Eye (tissue), 1 donor: ENCODE measurements around the gene ZNF48.

Experiments
- DNase-seq: peaks from one replicate; pipeline ENCODE4 v3.0.0-alpha.2; 2015

ZNF48 gene

DNA sequence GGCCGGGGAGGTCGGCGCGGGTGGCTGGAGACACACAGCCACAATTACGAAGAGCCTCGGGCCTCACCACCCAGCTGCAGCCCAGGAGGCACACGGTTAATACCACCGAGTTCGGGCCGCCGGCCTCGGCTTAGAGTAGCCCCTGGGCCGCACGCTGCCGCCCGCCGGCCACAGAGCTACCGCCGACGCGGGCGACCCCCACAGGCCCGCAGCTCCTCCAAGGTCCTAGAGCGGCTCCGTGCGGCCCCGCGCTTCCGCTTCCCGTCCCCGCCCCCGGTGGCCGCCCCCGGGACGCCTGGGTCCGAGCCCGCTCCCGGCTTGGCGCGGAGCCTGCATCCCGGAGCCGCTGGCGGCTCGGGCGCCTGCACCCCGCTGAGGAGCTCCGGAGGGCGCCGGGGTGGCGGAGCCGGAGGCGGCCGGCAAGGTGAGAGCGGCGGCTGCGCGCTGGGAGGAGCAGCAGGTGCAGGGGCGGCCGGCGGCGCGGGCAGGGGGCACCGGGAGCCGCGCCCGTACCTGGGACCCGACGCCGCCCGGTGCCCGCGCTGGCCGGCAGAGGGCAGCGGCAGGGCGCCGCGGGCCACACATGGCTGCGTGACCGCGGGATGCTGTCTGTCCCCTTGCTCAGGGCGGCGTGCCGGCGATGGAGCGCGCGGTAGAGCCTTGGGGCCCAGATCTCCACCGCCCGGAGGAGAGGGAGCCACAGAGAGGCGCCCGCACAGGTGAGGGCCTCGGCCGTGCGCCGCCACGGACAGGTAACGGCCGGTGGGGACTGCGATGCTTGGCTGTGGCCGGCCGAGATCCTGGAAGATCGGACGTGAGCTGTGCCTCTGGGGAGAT, at the start of gene ZNF48:
Gene ZNF48, plus strand, starts transcription at position 266 of the 837 bp plus-strand sequence. Its CDS starts 375 bp downstream, at position 641.
- peak; percentile 96 for DNase-seq

DNA sequence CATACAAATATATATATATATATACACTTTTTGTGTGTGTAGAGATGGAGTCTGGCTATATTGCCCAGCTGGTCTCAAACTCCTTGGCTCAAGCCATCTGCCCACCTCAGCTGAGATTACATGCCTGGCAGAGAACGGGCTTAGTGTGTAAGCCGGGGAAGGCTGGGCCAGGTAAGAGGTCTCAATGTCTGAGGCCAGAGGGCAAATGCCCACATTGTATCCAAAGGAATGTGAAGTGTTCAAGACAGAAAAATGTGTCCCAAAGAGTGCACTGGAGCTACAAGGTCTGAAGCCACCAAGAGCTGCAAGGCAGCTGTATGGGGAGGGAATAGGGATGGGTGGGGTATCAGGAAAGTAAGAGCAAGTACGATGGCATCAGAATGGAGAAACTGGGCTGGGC, 48.9 kb upstream of the ZNF48 start:
- DNase-seq: no peak

DNA sequence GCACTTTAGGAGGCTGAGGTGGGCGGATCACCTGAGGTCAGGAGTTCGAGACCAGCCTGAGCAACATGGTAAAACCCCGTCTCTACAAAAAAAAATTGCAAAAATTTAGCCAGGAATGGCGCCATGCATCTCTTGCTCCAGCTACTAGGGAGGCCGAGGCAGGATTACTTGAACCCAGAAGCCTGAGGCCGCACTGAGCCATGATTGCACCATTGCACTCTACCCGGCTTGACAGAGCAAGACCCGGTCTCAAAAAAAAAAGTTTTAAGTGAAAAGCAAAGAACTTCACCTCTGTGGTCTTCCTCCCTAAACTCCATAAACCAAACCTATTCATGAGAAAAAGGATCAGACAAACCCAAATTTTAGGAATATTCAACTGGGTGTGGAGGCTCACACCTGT, 47.1 kb upstream of the ZNF48 start:
- DNase-seq: no peak

DNA sequence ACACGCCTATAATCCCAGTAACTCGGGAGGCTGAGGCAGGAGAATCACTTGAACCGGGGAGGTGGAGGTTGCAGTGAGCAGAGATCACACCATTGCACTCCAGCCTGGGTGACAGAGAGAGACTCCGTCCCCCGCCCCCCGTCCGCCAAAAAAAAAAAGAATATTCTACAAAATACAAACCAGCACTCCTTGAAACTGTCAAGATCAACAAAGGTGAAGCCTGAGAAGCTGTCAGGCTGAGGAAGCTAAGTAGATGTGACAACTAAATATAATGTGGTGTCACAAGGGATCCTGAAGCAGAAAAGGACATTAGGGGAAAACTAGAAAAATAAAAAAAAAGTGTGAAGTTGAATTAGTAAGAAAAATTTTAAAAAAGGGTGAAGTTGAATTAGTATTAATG, 46.3 kb upstream of the ZNF48 start:
- DNase-seq: no peak

DNA sequence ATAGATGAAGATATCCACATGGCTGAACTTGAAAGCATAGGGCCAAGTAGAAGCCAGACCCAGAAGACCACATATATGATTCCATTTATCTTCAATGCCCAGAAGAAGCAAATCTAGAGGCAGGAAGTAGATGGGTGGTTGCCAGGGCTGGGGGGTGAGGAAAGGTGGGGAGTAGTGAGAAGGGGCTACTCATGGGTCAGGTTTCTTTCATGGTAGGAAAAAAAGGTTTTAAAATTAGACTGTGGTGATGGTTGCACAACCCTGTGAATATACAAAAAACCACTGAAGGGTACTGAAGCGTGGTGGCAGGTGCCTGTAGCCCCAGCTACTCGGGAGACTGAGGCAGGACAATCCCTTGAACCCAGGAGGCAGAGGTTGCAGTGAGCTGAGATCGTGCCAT, 45.5 kb upstream of the ZNF48 start:
- DNase-seq: no peak

DNA sequence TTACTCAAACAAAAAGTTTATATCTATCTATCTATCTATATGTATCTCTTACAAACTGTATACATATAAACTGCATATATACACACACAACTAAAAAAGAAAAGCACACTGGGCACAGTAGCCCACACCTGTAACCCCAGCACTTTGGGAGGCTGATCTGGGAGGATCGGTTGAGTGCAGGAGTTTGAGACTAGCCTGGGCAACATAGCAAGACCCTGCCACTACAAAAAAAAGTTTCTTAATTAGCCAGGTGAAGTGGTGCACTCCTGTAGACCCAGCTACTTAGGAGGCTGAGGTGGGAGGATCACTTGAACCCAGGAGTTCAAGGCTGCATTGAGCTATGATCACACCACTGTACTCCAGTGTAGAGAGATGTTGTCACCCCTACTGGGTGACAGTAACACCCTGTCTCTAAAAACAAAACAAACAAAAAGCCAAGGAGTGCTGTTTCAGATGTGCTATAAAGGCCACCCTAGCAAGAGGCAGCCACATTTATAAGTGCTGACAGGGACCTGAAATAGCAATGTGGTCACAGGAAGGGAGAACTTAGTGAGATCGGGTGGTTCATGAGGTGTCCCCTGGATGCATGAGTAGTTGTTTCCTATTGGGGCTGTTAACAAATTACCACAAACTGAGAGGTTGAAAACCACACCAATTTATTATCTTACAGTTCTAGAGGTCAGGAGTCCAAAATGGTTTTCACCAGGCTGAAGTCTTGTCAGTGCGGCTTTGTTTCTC, 44.9 kb upstream of the ZNF48 start:
- no peak for DNase-seq

DNA sequence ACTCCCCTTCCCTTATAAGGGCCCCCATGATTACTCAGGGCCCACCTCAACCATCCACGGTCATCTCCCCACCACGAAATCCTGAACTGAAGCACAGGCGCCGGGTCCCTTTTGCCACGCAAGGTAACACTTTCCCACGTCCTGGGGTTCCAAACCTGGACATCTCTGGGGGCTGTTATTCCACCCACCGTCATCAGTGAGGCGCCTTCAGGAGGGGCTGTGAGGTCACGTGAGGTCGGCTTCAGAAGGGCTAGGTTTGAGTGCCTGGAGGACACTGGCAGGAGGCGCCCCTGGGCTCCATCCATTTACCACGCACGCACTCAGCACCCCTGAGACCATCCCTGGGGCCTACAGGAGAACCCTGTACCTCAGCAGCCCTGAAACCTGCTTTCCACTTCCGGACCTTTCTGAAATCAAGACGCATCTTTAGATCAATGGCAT, 44.2 kb upstream of the ZNF48 start:
- DNase-seq: no peak

DNA sequence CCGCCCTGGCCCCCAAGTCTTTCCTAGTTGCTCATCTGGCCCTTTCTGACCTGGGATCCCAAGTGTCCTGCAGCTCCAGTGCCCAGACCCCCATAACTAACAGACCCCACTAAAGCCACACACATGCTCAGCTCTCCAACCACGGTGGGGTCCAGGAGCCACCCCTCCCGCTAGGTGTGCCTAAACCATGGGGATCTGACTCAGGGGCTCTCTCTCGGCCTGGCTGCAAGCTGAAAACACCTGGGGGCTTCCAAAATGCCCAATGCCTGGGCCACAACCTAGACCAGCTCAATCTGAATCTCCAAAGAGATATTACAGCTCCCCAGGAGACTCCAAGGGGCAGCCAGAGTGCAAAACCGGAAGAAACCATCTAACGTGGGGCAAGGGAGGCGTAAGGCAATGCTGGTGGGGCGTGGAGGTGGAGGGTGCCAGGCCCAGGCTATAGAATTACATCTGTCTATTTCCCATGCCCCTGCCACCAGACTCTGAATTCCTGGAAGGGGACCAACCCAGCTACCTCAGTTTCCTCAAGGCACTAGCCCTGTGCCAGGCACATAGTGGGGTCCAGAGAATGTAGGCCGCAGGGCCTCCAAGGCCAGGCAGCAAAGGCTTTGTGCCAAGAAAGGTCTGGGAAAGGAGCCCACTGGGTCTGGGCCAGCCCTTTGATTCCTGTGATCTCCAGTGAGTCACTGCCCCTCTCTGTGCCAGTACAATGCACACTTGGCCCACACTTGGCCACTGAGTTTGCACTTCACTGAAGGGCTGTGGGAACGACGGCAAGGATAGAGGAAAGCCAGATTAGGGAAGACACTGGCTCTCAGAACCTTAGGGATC, 43.4 kb upstream of the ZNF48 start:
- no peak for DNase-seq

DNA sequence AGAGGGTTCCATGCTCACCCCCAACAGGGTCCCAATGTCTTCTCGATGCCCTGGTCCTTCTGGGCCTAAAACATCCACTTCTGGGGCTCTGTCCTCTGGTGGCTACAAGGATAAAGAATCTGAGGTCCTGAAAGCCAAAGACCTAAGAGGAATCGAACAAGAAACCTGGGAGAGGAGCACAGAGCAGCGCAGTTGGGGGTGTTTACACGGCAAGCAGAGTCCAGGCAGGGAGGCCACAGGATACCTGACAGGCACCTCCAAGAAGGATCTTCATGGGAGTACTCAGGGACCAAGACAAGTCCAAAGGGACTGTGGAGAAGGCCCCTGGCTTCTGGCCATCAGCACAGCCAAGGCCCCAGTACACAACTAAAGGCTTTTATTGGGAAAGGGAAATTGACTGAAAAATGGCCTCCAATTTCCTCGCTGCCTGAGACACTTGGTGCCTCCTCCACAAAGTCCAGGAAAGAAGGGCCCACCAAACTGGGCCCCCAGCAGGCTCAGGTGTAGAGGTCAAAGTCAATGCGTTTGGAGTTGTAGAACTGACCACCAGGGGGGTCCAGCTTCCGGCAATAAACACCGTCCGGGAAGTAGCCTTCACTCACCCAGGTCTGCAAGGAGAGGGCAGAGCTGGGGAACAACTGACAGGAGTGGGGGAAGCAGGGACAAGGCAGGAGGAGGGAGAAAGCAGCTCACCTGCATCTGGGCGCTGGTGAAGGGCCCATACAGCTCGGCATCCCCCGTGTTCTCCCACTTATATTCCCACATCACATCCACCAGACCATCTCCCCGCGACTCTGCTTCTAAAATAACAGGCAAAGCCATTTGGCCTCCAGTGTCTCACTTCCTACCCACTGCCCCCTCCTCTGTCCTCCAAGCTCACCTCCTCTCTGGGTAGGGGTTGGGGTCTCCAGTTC, 42.5 kb upstream of the ZNF48 start:
- no peak for DNase-seq

DNA sequence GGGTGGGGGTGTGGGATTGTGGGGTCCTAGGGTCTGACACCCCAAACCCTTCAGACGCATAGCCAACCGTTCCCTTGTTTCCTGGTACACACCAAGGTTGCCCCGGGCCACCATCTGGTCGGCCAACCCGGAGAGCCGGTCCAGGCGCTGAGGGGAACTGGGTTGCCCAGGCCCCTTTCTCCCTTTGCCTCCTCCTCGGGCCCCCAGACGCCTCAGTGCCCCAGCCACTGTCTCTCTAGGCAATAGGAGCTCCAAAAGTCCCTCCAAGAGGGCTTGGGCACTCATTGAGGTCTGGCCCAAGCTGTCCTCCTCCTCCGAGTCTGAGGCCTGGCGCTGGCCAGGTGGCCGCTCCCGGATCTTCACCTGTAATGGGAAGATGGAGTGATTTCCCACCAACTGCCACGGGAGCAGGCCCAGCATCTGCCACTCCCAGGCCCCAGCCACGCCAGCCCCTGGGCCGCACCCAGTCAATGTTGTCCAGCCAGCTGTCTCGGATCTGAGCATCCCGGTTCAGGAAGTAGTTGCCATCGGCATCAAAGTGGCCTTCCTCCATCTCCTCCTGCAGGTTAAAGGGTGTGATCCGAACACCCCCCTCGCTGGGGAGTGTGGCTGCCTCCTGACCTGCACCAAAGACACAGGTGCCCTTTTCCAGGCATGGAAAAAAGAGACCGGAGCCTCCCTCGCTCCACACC, 41.6 kb upstream of the ZNF48 start:
- DNase-seq: no peak

DNA sequence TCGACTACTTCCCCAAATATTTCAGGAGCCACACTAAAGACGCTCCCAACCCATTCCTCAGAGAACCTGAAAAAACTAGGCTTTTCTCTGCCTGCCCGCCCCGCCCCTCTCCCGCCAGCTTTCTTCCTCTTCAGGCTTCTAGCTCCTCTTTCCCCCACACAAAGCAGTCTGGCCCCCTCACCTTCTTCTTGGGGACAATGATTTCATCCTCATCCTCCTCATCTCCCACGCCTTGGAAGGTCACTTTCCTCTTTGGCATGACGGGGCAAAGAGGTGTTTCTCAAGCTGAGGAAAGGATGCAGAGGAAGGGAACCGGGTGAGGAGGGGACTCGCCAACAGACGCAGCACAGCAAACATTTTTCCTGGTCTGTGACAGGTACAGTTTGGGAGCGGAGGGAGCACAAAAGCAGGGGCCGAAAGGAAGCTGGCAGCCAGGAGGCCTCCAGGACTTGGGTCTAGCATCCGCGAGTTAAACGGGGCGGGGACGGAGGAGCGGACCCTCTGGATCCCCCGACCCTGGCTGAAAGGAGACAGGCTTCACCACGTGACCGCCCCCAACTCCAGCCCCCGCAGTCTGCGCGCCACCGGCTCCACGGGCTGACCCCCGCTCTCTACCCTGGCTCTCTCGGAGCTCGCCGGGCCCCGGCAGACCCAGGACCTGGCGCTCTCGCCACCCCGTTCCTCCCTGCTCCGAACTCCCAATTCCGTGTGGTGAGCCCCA, 40.6 kb upstream of the ZNF48 start:
- no peak for DNase-seq

DNA sequence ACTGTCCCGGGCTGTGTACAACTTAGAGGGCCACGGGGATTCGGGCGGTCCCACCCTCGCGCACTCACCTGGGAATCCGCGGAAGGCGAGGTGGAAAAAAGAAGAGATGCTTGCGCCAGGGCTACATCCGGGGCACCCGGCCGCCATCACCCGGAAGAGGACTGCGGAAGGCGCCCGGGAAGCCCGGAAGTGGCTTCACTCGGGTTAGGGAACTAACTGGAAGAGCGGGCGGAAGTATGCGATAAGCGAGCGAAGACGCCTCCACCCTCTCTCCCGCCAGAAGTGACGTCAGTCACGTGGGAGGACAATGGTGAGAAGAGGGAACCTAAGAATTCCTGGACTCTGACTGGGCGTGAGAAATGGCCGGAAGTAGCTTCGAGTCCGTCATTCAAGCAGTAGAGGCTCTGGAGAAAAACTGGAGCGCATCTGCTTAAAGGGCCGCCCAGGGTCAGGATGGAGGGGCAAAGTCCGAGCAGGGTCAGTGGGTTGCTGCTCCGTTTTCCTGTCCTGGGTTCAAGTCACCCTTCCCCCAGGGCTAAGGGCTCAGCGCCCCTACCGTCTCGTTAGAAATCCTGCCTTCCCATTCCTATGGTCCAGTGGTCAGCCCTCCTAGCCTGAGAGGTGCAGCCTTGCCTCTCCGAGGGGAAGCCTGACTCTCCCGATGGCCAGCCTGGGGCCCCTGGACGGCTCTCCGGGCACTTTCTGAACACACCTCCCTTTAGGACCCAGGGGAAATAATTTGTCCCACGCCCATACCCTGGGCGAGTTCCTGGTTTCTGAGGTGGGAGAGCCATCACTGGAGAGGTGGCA, 39.9 kb upstream of the ZNF48 start, which contains the start of gene CD2BP2:
Gene CD2BP2, minus strand, starts transcription at position 165 of the 810 bp plus-strand sequence. CDS start 627 bp downstream, outside the sequence.
- peak; percentile 99 for DNase-seq

DNA sequence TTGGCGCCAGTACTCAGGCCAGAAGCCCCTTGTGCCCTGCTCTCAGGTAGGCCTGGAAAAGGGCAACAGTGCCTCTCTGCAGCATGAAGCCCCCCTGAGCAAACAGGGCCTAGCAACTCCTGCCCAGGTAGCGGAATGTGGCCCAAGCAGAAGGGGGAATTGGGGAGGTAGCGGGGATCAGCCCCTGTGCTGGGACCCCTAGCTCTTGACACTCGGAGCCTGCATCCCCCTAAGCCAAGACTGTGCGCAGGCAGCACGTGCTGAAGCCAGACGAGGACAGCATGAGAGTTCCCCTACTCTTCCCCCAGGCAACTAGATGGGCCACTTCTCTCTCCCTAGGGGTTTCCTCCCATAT, 39.3 kb upstream of the ZNF48 start:
- no peak for DNase-seq

DNA sequence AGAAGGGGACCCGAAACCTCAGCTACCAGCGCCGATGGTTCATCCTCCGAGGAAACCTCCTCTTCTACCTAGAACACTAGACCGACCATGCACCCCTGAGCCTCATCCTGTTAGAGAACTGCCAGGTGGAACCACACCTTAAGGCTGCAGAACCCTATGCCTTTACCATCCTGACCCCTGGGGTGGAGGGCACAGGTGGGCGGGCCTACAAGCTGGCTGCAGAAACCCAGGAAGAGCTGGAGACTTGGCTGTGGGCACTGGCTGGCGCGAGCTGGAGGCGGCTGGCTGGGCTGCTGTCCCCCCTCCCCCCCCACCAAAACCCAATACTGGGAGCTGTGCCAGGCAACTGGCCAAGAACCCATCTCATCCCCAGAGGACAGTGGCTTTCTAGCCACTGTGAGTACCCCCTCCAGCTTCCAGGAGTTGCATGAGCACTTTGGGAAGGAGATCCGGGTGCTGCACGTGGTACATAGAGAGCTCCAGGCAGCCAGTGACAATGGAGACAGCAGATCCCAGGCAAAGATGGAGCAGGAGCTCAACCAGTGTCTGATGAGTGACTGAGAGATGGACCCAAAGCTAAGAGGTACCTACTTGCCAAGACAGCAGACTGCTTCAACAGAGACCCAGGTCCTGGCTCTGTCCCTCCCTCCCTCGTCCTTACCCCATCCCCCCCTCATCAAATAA, 38.7 kb upstream of the ZNF48 start:
- DNase-seq: no peak

DNA sequence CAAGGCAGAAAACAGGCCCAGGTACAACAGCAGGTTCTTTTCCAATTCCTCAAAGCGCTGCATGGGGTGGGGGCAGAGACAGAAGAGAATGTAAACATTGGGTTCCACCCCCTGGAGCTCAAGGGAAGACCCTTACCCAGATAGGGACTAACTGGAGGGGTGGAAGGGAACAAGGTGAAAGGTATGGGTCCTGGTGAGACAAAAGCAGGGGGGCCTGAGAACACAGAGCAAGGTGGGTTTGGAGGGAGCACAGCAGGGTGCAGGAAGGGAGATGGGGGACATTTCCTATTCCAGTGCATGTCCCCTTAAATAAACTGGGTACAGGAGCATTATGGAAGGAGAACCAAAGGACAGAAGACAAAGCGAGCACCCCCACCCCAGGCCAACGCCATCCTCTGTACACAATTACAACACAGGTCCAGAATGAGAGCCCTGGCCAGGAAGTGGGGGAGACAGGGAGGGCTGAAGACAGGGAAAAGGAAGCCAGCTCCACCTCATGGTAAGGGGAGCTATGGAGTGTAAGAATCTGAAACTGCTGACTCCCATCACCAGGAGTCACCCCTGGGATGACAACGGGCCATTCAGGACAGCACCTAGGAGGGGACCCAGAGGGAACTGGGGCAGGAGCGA, 38.0 kb upstream of the ZNF48 start:
- no peak for DNase-seq

DNA sequence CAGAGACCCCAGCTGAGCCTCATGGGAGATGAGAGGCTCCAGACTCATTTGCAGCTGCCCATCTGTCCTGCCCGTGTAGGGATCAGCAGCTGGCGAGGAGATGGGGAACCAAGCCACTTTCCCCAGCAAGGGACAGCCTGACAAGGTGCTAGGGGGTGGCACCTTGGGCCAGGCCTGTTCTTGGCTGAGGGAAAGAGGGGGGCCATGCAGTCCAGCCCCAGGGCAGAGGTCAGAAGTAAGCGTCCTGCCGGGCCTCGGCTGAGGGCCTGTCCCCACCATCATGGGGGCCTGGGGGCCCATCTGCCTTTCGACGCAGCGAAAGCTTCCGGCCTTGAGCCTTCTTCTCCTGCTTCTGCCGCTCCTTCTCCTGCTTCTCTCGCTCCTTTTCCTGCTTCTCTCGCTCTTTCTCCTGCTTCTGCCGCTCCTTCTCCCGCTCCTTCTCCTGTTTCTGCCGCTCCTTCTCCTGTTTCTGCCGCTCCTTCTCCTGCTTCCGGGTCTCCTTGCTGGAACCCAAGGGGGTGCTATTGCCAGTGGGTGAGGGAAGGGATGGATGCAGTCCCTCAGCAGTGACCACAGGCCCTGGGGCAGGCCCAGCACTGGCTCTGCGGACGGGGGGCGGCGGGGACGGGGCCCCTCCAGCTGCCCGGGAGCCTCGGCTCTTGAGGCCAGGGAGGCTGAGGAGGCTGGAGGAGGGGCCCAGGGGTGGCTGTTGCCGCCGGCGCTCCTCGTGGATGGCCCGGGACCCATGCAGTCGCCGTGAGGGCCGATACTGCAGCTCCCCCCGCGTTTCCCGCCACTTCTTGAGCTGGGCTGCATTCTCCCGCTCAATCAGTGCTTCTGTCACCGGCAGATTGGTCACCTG, 37.3 kb upstream of the ZNF48 start:
- DNase-seq: no peak

DNA sequence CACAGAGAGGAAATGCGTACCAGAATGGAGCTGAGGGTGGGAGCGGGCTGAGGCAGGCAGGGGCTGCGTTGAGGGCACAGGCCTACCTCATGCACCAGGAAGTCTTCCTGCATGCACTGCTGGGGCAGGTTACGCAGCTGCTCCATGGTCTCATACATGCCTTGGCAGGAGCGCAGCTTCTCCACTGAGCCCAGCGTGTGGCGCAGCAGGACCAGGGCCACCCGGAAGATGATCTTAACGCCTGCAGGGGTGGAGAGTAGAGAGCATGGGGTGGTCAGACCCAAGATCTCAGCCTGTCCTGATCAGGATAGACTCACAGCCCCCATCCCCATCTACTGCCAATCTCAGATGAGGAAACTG, 36.7 kb upstream of the ZNF48 start:
- DNase-seq: no peak
